Esophagus squamous epithelium (tissue), 4 donors: ENCODE data around the gene GAS2.

ENCODE experiments used
- POLR2A ChIP-seq, 4 donors: fragments of 450-650 bp; IDR thresholded peaks; one replicate each; pipeline ENCODE4 v1.6.1; 2017; ENCODE audit warnings: antibody characterized with exemption in 4 of 4, mild to moderate bottlenecking in 4 of 4, moderate library complexity in 3 of 4
- TF ChIP-seq, protein P1 (sequence below), 6 experiments: fragments of 450-650 bp in 4 of 6; fragments of 200-600 bp in 2 of 6; sonication (generic) in 2 of 6; IDR thresholded peaks; one replicate each; pipeline ENCODE4 v1.5.1; 2016 to 2019; ENCODE audit warnings: antibody characterized with exemption in 6 of 6, mild to moderate bottlenecking in 4 of 6, moderate library complexity in 4 of 6

DNA sequence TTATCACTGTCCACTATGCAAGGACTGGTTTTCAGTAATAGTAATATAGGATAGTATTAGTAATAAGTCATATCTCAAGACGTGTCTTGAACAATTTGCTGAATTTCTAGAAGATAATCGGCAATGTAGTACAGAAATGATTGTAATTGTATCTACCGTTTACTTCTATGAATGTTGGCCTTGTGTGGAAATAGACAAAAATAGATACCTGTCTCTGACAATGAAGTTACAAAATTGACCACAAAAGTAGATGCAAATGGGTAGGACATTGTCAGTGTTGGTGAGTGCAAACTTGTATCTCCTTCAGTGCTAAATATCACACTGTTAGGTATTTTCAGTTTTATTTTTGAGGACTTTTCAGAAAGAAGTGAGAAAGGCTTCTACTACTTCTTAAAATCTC is 120.1 kb downstream of the GAS2 start:
- TF ChIP-seq, protein P1, sequence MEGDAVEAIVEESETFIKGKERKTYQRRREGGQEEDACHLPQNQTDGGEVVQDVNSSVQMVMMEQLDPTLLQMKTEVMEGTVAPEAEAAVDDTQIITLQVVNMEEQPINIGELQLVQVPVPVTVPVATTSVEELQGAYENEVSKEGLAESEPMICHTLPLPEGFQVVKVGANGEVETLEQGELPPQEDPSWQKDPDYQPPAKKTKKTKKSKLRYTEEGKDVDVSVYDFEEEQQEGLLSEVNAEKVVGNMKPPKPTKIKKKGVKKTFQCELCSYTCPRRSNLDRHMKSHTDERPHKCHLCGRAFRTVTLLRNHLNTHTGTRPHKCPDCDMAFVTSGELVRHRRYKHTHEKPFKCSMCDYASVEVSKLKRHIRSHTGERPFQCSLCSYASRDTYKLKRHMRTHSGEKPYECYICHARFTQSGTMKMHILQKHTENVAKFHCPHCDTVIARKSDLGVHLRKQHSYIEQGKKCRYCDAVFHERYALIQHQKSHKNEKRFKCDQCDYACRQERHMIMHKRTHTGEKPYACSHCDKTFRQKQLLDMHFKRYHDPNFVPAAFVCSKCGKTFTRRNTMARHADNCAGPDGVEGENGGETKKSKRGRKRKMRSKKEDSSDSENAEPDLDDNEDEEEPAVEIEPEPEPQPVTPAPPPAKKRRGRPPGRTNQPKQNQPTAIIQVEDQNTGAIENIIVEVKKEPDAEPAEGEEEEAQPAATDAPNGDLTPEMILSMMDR (IDR thresholded peaks at IDR 0.05) = no peak
- TF ChIP-seq POLR2A (IDR thresholded peaks at IDR 0.05) = no peak
